ENCODE measurements around the gene ANO1.

DNA sequence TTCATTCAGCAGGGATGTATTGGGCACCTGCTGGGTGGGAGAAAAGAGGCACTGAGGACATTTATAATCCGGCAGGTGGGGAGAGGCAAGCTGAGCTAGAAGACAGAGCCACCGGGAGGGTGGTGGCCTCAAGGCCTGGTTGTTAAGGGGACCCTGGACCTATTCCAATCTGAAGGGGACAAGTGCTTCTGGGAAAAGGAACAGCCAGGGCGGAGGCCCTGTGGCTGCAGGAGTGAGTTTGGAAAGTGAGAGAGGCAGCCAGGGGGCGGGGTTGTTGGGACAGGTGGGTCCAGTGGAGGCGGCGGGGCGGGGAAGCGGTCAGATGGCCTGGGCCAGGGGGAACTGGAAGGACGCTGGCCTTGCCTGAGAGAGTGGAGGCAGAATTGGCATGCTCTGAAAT is 29.1 kb downstream of the ANO1 start:
- TF ChIP-seq POLR2A (IDR thresholded peaks at IDR 0.05; ENCODE audit: low read depth) = no peak
- TF ChIP-seq, protein P1, sequence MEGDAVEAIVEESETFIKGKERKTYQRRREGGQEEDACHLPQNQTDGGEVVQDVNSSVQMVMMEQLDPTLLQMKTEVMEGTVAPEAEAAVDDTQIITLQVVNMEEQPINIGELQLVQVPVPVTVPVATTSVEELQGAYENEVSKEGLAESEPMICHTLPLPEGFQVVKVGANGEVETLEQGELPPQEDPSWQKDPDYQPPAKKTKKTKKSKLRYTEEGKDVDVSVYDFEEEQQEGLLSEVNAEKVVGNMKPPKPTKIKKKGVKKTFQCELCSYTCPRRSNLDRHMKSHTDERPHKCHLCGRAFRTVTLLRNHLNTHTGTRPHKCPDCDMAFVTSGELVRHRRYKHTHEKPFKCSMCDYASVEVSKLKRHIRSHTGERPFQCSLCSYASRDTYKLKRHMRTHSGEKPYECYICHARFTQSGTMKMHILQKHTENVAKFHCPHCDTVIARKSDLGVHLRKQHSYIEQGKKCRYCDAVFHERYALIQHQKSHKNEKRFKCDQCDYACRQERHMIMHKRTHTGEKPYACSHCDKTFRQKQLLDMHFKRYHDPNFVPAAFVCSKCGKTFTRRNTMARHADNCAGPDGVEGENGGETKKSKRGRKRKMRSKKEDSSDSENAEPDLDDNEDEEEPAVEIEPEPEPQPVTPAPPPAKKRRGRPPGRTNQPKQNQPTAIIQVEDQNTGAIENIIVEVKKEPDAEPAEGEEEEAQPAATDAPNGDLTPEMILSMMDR (IDR thresholded peaks at IDR 0.05) = no peak

Data from esophagus muscularis mucosa (tissue), 3 donors.